NT2/D1 (cell line): ENCODE results near the gene CNTFR.

Experiments
- SUZ12 ChIP-seq: IDR thresholded peaks from 2 replicates; pipeline ENCODE4 v1.6.1; 2011; ENCODE audit not compliant: insufficient read length, insufficient read depth; ENCODE audit errors: extremely low read depth
- YY1 ChIP-seq: IDR thresholded peaks from 2 replicates; pipeline ENCODE4 v1.6.1; 2011; ENCODE audit not compliant: insufficient read length, insufficient read depth
- ZNF274 ChIP-seq: IDR thresholded peaks from 2 replicates; pipeline ENCODE4 v1.6.1; 2011; ENCODE audit warnings: mild to moderate bottlenecking, low read depth, low read length

DNA sequence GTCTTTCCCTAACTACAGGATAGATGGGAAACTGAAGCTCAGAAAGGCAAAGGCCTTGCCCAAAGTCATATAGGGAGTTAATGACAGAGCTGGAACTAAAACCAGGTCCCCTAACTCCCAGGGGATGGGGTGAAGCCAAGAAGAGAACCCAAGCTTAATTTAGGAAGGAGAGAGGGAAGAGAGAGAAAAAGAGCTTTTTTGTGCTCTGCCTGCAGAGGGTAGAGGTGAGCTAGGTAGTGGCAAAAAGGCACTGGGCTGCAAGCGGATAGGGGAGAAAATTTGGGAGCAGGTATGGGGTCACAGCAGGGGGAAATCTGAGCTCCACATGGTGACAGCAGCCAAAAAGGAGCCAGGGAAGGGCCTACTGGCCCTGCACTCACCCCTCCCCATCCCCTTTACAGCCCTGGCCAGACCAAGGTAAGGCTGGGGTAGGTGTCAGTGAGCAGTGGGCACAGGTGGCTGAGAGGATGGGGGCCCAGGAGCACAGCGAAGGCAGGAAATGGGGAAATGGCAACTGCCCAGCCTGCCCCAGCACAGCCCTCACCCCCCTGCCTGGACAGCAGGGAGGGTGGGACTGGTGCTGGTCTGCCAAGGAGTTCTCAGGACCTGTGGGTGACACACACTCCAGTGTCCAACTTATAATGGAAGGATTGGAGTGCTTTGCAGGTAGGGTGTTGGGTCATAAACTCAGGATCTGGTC is 70.1 kb downstream of the CNTFR start:
- TF ChIP-seq ZNF274 (no peak), YY1 (no peak), SUZ12 (no peak)
